Inflammatory macrophage treated with lipopolysaccharide for 4 hours (primary cell): ENCODE data around the gene HEPH.
"Not testable (repeated sequence)": the region's sequence is repeated elsewhere in the genome, so short reads cannot be mapped to it uniquely, and the experiment has no call there.

Experiments
- DNase-seq: peaks from one replicate; pipeline ENCODE4 v3.0.0-alpha.2; 2020

Gene HEPH

DNA sequence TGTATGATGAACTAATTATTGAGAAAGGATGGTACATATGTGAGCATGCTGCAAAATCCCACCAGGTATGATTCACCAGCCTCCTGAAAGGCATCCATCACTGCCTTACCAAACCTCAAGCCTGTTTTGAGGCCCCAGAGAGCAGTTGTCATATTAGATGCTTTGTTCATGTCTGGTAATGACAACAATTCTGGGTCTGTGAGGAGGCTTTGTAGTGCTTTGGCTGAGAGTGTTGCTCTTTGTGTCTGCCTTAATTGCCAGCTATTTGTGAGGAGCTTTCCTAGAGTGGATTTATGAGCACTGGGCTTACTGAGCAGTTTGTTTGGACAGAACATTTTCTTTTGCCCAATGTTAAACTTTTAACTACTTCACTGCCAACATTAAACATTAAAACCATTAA, 69.2 kb downstream of the HEPH start:
- DNase-seq, result no peak

DNA sequence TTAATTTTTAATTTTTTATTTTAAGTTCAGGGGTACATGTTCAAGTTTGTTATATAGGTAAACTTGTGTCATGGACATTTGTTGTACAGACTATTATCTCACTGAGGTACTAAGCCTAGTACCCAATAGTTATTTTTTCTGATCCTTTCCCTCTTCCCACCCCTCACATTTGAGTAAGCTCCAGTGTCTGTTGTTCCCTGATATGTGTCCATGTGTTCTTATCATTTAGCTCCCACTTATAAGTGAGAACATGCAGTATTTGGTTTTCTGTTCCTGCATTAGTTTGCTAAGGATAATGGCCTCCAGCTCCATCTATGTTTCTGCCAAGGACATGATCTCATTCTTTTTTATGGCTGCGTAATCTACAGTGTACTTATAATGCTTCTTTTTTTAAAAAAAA, 69.9 kb downstream of the HEPH start:
- DNase-seq, result not testable (repeated sequence)

GRCh38 chrX:66255359-66255967, 91.4 kb downstream of the HEPH start:
- no peak for DNase-seq

DNA sequence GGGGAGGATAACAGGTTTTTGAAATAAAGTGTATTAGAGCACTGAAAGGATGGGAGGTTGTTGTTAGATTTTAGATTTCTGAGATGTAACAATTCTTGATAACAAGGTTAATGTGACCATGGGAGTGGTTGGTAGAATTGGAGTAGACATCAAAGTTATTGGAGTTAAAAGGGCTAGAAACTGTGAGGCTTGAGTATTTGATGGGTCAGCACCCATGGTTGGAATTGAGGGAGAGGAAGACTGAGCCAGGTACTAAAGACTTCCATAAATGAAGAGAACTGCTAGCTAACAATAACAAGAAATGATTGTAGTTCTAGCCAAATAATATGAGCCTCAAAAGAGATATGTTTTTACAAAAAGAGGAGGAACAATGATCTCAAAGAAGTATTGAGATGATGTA, 98.8 kb downstream of the HEPH start:
- DNase-seq, result no peak
